H1 (cell line): ENCODE data around the gene BAHD1. TPM values are rescaled to one million over a fixed set of nuclear protein-coding genes. Genes with fewer than 3 reads are reported as not detected.
A peak's percentile ranks its signal among the peaks of the same experiment; 100 is the strongest.

Experiments
- CTCF ChIA-PET: fragments of 300-600 bp; sonication (Branson Sonifier 250); formaldehyde crosslinking; loops from one replicate; lab custom pipeline; 2021; ENCODE audit not compliant: partially characterized antibody; lab: Charles Lee
- POLR2A ChIA-PET: fragments of 300-600 bp; sonication (Branson Sonifier 250); formaldehyde crosslinking; loops from one replicate; lab custom pipeline; 2021; ENCODE audit warnings: inconsistent platforms; ENCODE audit not compliant: partially characterized antibody; lab: Charles Lee
- DNase-seq, 2 experiments: peaks; one replicate each; pipeline versions ENCODE4 v3.0.0 to v3.0.0-alpha.2; 2010 to 2022; ENCODE audit warnings: low spot score in 2 of 2, low read depth in 1 of 2, mixed read lengths in 1 of 2
- FAIRE-seq: peaks from 2 replicates; lab custom pipeline; 2011; peaks lifted over from hg19 to GRCh38; lab: Jason Lieb, UNC
- H2AFZ ChIP-seq: 2 replicates; pipeline ENCODE4 v1.8.1; 2012; ENCODE audit warnings: low read length, inconsistent platforms
- H2AK5ac ChIP-seq: 2 replicates; pipeline ENCODE4 v1.6.1; 2013; ENCODE audit warnings: low read depth, low read length
- H2BK120ac ChIP-seq: replicated peaks from 2 replicates; pipeline ENCODE3; 2013; ENCODE audit warnings: low read depth, low read length, inconsistent platforms
- H2BK12ac ChIP-seq: 2 replicates; pipeline ENCODE4 v1.6.1; 2013; ENCODE audit warnings: low read depth, low read length
- H2BK15ac ChIP-seq: 2 replicates; pipeline ENCODE4 v1.6.1; 2013; ENCODE audit warnings: low read length
- H2BK20ac ChIP-seq: 2 replicates; pipeline ENCODE4 v1.6.1; 2013; ENCODE audit warnings: low read length
- H2BK5ac ChIP-seq: 2 replicates; pipeline ENCODE4 v1.6.1; 2013; ENCODE audit warnings: low read depth, low read length
- H3K14ac ChIP-seq: 2 replicates; pipeline ENCODE4 v1.6.1; 2013; ENCODE audit warnings: inconsistent platforms; ENCODE audit not compliant: insufficient read length
- H3K18ac ChIP-seq: 2 replicates; pipeline ENCODE4 v1.6.1; 2013; ENCODE audit warnings: low read length; ENCODE audit errors: extremely low read depth
- H3K23ac ChIP-seq: 2 replicates; pipeline ENCODE4 v1.6.1; 2013; ENCODE audit warnings: inconsistent platforms; ENCODE audit not compliant: insufficient read length
- H3K23me2 ChIP-seq: 2 replicates; pipeline ENCODE4 v1.6.1; 2013; ENCODE audit warnings: low read depth, low read length
- H3K27ac ChIP-seq: 2 replicates; pipeline ENCODE4 v1.6.1; 2011; ENCODE audit warnings: low read depth, low read length, inconsistent platforms
- H3K27me3 ChIP-seq, 4 experiments: replicated peaks in 1 of 4; 1 replicate in 1 of 4; 2 replicates in 3 of 4; pipeline versions ENCODE4 v1.6.1 to v1.8.1; 2011 to 2013; ENCODE audit warnings: low read length in 3 of 4, mild to moderate bottlenecking in 3 of 4, inconsistent platforms in 2 of 4, mixed read lengths in 2 of 4, moderate library complexity in 1 of 4; ENCODE audit not compliant: control insufficient read depth in 3 of 4, insufficient read depth in 3 of 4; ENCODE audit errors: extremely low read depth in 1 of 4
- H3K36me3 ChIP-seq, 4 experiments: 2 replicates each; pipeline versions ENCODE4 v1.6.1 to v1.8.1; 2011 to 2013; ENCODE audit warnings: mild to moderate bottlenecking in 4 of 4, low read length in 3 of 4, moderate library complexity in 2 of 4, control low read depth in 1 of 4, inconsistent platforms in 1 of 4; ENCODE audit not compliant: insufficient read depth in 4 of 4, control insufficient read depth in 2 of 4
- H3K4ac ChIP-seq: replicated peaks from 2 replicates; pipeline ENCODE3; 2013; ENCODE audit warnings: low read length, low read depth, mixed read lengths, inconsistent platforms; ENCODE audit not compliant: insufficient read length
- H3K4me1 ChIP-seq, 4 experiments: replicated peaks in 1 of 4; 1 replicate in 1 of 4; 2 replicates in 3 of 4; pipeline versions ENCODE4 v1.6.1 to v1.8.1; 2011 to 2013; ENCODE audit warnings: low read length in 3 of 4, inconsistent platforms in 2 of 4, mixed read lengths in 1 of 4; ENCODE audit not compliant: insufficient read depth in 4 of 4, control insufficient read depth in 3 of 4
- H3K4me2 ChIP-seq, 2 experiments: 2 replicates each; pipeline versions ENCODE4 v1.6.1 to v1.8.1; 2011 to 2013; ENCODE audit warnings: low read depth in 2 of 2, low read length in 2 of 2, control low read depth in 1 of 2, inconsistent platforms in 1 of 2, mild to moderate bottlenecking in 1 of 2; ENCODE audit not compliant: insufficient read depth in 1 of 2
- H3K4me3 ChIP-seq, 4 experiments: fragments of 200-600, 300-600 bp in 1 of 4; sonication (generic), shearing (Covaris generic), sonication (Bioruptor Twin) in 1 of 4; 2 replicates each; pipeline versions ENCODE4 v1.5.1 to v1.8.1; 2011 to 2016; ENCODE audit warnings: low read length in 4 of 4, low read depth in 3 of 4, control low read depth in 2 of 4, inconsistent platforms in 2 of 4, mild to moderate bottlenecking in 2 of 4, mixed read lengths in 1 of 4, moderate library complexity in 1 of 4; ENCODE audit not compliant: insufficient read depth in 2 of 4; ENCODE audit errors: extremely low read depth in 1 of 4
- H3K56ac ChIP-seq: replicated peaks from 2 replicates; pipeline ENCODE3; 2013; ENCODE audit warnings: low read depth, mild to moderate bottlenecking, mixed read lengths, low read length, inconsistent platforms; ENCODE audit not compliant: insufficient read length
- H3K79me1 ChIP-seq: 2 replicates; pipeline ENCODE4 v1.6.1; 2013; ENCODE audit warnings: low read depth, low read length, control low read depth
- H3K79me2 ChIP-seq, 2 experiments: 2 replicates each; pipeline versions ENCODE4 v1.6.1 to v1.8.1; 2012 to 2013; ENCODE audit warnings: low read length in 2 of 2, mild to moderate bottlenecking in 2 of 2, inconsistent platforms in 1 of 2; ENCODE audit not compliant: insufficient read depth in 2 of 2, control insufficient read depth in 1 of 2
- H3K9ac ChIP-seq, 4 experiments: replicated peaks in 1 of 4; 1 replicate in 1 of 4; 2 replicates in 3 of 4; pipeline versions ENCODE4 v1.6.1 to v1.8.1; 2011 to 2013; ENCODE audit warnings: low read depth in 3 of 4, low read length in 3 of 4, control low read depth in 2 of 4, mild to moderate bottlenecking in 2 of 4, moderate library complexity in 2 of 4, inconsistent platforms in 1 of 4; ENCODE audit errors: extremely low read depth in 1 of 4
- H3K9me3 ChIP-seq, 2 experiments: 2 replicates each; pipeline versions ENCODE4 v1.6.1 to v1.8.1; 2012 to 2013; ENCODE audit warnings: mild to moderate bottlenecking in 2 of 2, moderate library complexity in 2 of 2, control low read depth in 1 of 2, inconsistent platforms in 1 of 2, low read depth in 1 of 2, low read length in 1 of 2, mixed read lengths in 1 of 2; ENCODE audit not compliant: insufficient read depth in 2 of 2
- H4K20me1 ChIP-seq, 2 experiments: replicated peaks in 1 of 2; 2 replicates each; pipeline versions ENCODE3 to v1.8.1; 2011 to 2013; ENCODE audit warnings: inconsistent platforms in 2 of 2, low read length in 2 of 2, mild to moderate bottlenecking in 1 of 2; ENCODE audit not compliant: insufficient read depth in 2 of 2, control insufficient read depth in 1 of 2
- H4K5ac ChIP-seq: 2 replicates; pipeline ENCODE4 v1.6.1; 2013; ENCODE audit warnings: low read length, low read depth, mixed read lengths, inconsistent platforms; ENCODE audit not compliant: insufficient read length
- H4K8ac ChIP-seq: 2 replicates; pipeline ENCODE4 v1.8.0; 2013; ENCODE audit warnings: mild to moderate bottlenecking, moderate library complexity, low read length, inconsistent platforms; ENCODE audit not compliant: insufficient read depth; ENCODE audit errors: extremely low read depth
- H4K91ac ChIP-seq: replicated peaks from 2 replicates; pipeline ENCODE3; 2013; ENCODE audit warnings: low read length, mixed read lengths, inconsistent platforms; ENCODE audit not compliant: insufficient read length
- ASH2L ChIP-seq: fragments of 200-600, 300-600 bp; sonication (generic); IDR thresholded peaks from one replicate; pipeline ENCODE4 v1.7.1; 2017; ENCODE audit warnings: low read length
- CEBPB ChIP-seq: IDR thresholded peaks from 2 replicates; pipeline ENCODE4 v1.6.1; 2012; ENCODE audit warnings: low read depth, low read length
- EGR1 ChIP-seq: IDR thresholded peaks from 2 replicates; pipeline ENCODE4 v1.6.1; 2011; ENCODE audit warnings: low read depth, low read length, borderline replicate concordance
- GTF2F1 ChIP-seq: IDR thresholded peaks from 2 replicates; pipeline ENCODE4 v1.6.1; 2012; ENCODE audit warnings: low read depth, low read length, improper control_type of control experiment, borderline replicate concordance
- MAFK ChIP-seq: IDR thresholded peaks from 2 replicates; pipeline ENCODE4 v1.6.1; 2012; ENCODE audit warnings: low read depth, mild to moderate bottlenecking, improper control_type of control experiment, low read length
- RFX5 ChIP-seq: IDR thresholded peaks from 2 replicates; pipeline ENCODE4 v1.6.1; 2011; ENCODE audit warnings: low read depth, low read length, improper control_type of control experiment, borderline replicate concordance
- SAP30 ChIP-seq: fragments of 300-600 bp; sonication (generic); IDR thresholded peaks from 2 replicates; pipeline ENCODE4 v1.7.1; 2012; ENCODE audit warnings: low read length, moderate library complexity, mild to moderate bottlenecking, inconsistent platforms; ENCODE audit not compliant: insufficient read depth, insufficient replicate concordance
- SP1 ChIP-seq: IDR thresholded peaks from 2 replicates; pipeline ENCODE4 v1.6.1; 2011; ENCODE audit warnings: low read depth, low read length
- ZNF274 ChIP-seq: IDR thresholded peaks from 2 replicates; pipeline ENCODE4 v1.7.0; 2012; ENCODE audit warnings: low read length, borderline replicate concordance; ENCODE audit errors: extremely low read depth
- WGBS, 2 experiments: shearing (Covaris generic) in 1 of 2; methylation state at CpG; one replicate each; pipeline versions ENCODE4 v1.1.6 to v1.1.7; 2013 to 2015; ENCODE audit warnings: low lambda C conversion rate in 2 of 2, mixed read lengths in 2 of 2, inconsistent platforms in 1 of 2, low coverage in 1 of 2, missing lambda C conversion rate in 1 of 2; ENCODE audit not compliant: insufficient replicate concordance in 2 of 2, insufficient coverage in 1 of 2, insufficient read length in 1 of 2; ENCODE audit errors: extremely low coverage in 1 of 2, missing lambda C conversion rate in 1 of 2; 5-methylcytosine and 5-hydroxymethylcytosine counted together
- polyA plus RNA-seq, 7 experiments: library from polyadenylated mRNA; depleted of rRNA in 3 of 7; stranded (reverse) in 5 of 7; unstranded in 2 of 7; fragments of >200 nt in 5 of 7; fragments of 200-250 nt in 2 of 7; gene quantifications; 1 replicate in 5 of 7; 2 replicates in 1 of 7; 4 replicates in 1 of 7; pipeline versions ENCODE4 v1.2.1 to v1.2.3, GENCODE V29; 2011 to 2013; ENCODE audit warnings: missing spikeins in 2 of 7, mixed read lengths in 2 of 7
- total RNA-seq: library from RNA; stranded (reverse); fragmentation: NEBNext Ultra II Directional; extraction: Animal tissue kit (Norgen Biotek cat#: 25700); gene quantifications from 2 replicates; pipeline ENCODE4 v1.2.1, GENCODE V29; 2021
- TF ChIP-seq, protein P1 (sequence below): IDR thresholded peaks from 2 replicates; pipeline ENCODE4 v1.6.1; 2012; ENCODE audit warnings: inconsistent platforms
- TF ChIP-seq, protein P2 (sequence below): IDR thresholded peaks from 2 replicates; pipeline ENCODE4 v1.6.1; 2012; ENCODE audit warnings: low read length, inconsistent platforms

The BAHD1 gene
- total and polyA plus RNA-seq, 2 of the 8 experiments (the other 6 are each of a cell fraction or from before 2014, with no cell fraction given): 15.0 to 38.9 TPM

DNA sequence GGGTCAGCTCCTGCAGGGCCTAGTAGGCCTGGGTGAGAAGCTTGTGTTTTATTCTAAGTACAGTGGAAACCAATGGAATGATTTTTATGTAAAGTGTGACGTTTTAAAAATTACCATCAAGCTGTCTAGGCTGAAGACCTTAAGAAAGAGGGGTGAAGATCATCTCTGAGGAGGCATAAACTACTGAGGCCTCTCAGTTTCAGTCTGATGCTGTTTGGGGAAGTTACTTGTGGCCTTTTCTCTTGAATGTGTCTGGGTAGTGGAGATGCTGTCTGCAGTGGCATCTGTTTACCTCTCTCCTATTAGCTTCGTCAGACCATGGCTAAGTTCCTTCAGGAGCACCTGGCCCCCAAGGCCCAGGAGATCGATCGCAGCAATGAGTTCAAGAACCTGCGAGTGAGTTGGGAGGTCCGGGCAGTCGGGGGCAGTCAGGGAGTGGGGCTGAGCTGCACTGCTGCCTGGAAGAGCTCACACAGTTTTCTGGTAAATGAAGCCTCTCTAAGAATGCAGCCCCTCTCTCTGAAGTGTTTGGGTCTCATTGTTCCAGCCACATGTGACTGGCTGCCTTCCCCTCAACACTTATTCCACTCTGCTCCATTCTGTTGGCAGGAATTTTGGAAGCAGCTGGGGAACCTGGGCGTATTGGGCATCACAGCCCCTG lies 33.3 kb upstream of the BAHD1 start:
- Histone ChIP-seq H3K23me2 (no peaks in the 10 kb centered on the region; the same call in 1 of the 2 replicates), H2BK15ac (no peak overlapping the region), H3K27me3 (no peaks in the 10 kb centered on the region), H3K56ac (no peak overlapping the region), H3K23ac (no peak overlapping the region), H2AFZ (no peak overlapping the region), H2AK5ac (no peak overlapping the region), H3K36me3 (peaks cover 21 to 44% (median 39%) of the 10 kb centered on the region in 4 experiments), H3K4me2 (peak overlapping the region in 1 of 2 experiments; percentile 83; a peak in 2 of 4 replicates), H3K14ac (no peak overlapping the region), H2BK120ac (no peak overlapping the region), H4K91ac (no peak overlapping the region), H4K20me1 (peaks cover 0 to 6% of the 10 kb centered on the region in 2 experiments), H3K4me1 (peaks cover 0 to 4% (median 1%) of the 10 kb centered on the region in 4 experiments; a peak in 3 of 7 replicates), H3K79me2 (peaks cover 0 to 22% of the 10 kb centered on the region in 2 experiments; a peak in 3 of 4 replicates), H3K9ac (no peak overlapping the region), H2BK12ac (no peak overlapping the region), H4K8ac (no peak overlapping the region), H2BK20ac (no peak overlapping the region), H3K4me3 (no peak overlapping the region), H3K18ac (no peak overlapping the region), H3K9me3 (no peaks in the 10 kb centered on the region), H4K5ac (no peak overlapping the region), H3K4ac (no peak overlapping the region), H3K27ac (no peak overlapping the region), H3K79me1 (peaks cover 4% of the 10 kb centered on the region; the same call in 1 of the 2 replicates), H2BK5ac (no peak overlapping the region)
- POLR2A ChIA-PET: interaction anchor here (0.6 to 6.8 kb wide), 9 partner anchors 10 to 315 kb away, joined by 3 to 77 read pairs (median 3); partner anchors contain the start of gene KNSTRN
- TF ChIP-seq, protein P1, sequence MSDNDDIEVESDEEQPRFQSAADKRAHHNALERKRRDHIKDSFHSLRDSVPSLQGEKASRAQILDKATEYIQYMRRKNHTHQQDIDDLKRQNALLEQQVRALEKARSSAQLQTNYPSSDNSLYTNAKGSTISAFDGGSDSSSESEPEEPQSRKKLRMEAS: no peak
- no peak for TF ChIP-seq SP1
- no peak for TF ChIP-seq MAFK
- no peak for TF ChIP-seq ASH2L
- TF ChIP-seq, protein P2, sequence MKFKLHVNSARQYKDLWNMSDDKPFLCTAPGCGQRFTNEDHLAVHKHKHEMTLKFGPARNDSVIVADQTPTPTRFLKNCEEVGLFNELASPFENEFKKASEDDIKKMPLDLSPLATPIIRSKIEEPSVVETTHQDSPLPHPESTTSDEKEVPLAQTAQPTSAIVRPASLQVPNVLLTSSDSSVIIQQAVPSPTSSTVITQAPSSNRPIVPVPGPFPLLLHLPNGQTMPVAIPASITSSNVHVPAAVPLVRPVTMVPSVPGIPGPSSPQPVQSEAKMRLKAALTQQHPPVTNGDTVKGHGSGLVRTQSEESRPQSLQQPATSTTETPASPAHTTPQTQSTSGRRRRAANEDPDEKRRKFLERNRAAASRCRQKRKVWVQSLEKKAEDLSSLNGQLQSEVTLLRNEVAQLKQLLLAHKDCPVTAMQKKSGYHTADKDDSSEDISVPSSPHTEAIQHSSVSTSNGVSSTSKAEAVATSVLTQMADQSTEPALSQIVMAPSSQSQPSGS: no peak
- TF ChIP-seq CEBPB: no peak
- no peak for TF ChIP-seq EGR1
- no peak for TF ChIP-seq ZNF274
- no peak for TF ChIP-seq GTF2F1
- no peak for TF ChIP-seq SAP30
- no peak for TF ChIP-seq RFX5
- FAIRE-seq (no peak), DNase-seq (no peak)
- CTCF ChIA-PET: interaction anchor here (0.9 to 5.8 kb wide), 9 partner anchors 9 to 69 kb away, joined by 3 to 34 read pairs (median 5); no protein-coding TSS in a partner anchor
- WGBS, 2 experiments: 90% methylated on average over 8 of the region's 8 CpGs; no CpG with 5 or more reads in 1 of the 2 experiments
